HepG2 (cell line): ENCODE measurements around the gene CACNG5. TPM values are rescaled to one million over a fixed set of nuclear protein-coding genes. Genes with fewer than 3 reads are reported as not detected.

Experiments used
- ATAC-seq: fragments of 200-7000 bp; cut with Tn5 transposase; 3 replicates; pipeline ENCODE4 v1.9.1; 2020; ENCODE audit warnings: mild to moderate bottlenecking, moderate library complexity
- BruUV-seq: library from RNA; stranded (reverse); fragments of 400-500 nt; replicated peaks from 2 replicates; lab custom pipeline; 2021; lab: Mats Ljungman, UMichigan
- CTCF ChIA-PET: fragments of 300-600 bp; formaldehyde crosslinking; extraction: SDS; loops from one replicate; lab custom pipeline; 2021; ENCODE audit warnings: low total read pairs, inconsistent platforms, low intra/inter-chr PET ratio; lab: Yijun Ruan, JAX
- POLR2A ChIA-PET: fragments of 350-600 bp; sonication (Branson Sonifier 250); formaldehyde crosslinking; loops from one replicate; lab custom pipeline; 2020; ENCODE audit warnings: antibody characterized with exemption, inconsistent platforms; lab: Yijun Ruan, JAX
- DNase-seq: peaks from one replicate; pipeline ENCODE4 v3.0.0-alpha.2; 2015; ENCODE audit warnings: low spot score
- FAIRE-seq: peaks from 3 replicates; lab custom pipeline; 2011; peaks lifted over from hg19 to GRCh38; lab: Jason Lieb, UNC
- H2AFZ ChIP-seq: one replicate; pipeline ENCODE4 v1.6.1; 2011; ENCODE audit warnings: low read length, inconsistent platforms
- H3K27ac ChIP-seq: fragments of 300-600 bp; 3 replicates; pipeline ENCODE4 v1.8.0; 2011; ENCODE audit warnings: mixed run types, mild to moderate bottlenecking, mixed read lengths, low read length, inconsistent platforms; ENCODE audit not compliant: insufficient read depth; ENCODE audit errors: extremely low read length
- H3K27me3 ChIP-seq, 2 experiments: fragments of 200-600 bp in 1 of 2; 2 replicates in 1 of 2; 3 replicates in 1 of 2; pipeline versions ENCODE4 v1.6.0 to v1.8.0; 2011; ENCODE audit warnings: low read length in 2 of 2, mild to moderate bottlenecking in 2 of 2, moderate library complexity in 2 of 2, inconsistent platforms in 1 of 2; ENCODE audit not compliant: insufficient read depth in 2 of 2, control insufficient read depth in 1 of 2
- H3K36me3 ChIP-seq, 2 experiments: fragments of 200-600 bp in 1 of 2; replicated peaks in 1 of 2; 2 replicates in 1 of 2; 3 replicates in 1 of 2; pipeline versions ENCODE4 v1.5.1 to v1.8.0; 2011; ENCODE audit warnings: low read length in 2 of 2, inconsistent platforms in 1 of 2; ENCODE audit not compliant: insufficient read depth in 2 of 2, control insufficient read depth in 1 of 2
- H3K4me1 ChIP-seq: 2 replicates; pipeline ENCODE4 v1.5.1; 2012; ENCODE audit warnings: low read length, inconsistent platforms; ENCODE audit not compliant: insufficient read depth
- H3K4me2 ChIP-seq: 2 replicates; pipeline ENCODE4 v1.6.0; 2011; ENCODE audit warnings: low read depth, low read length, inconsistent platforms
- H3K4me3 ChIP-seq, 3 experiments: fragments of 200-600 bp in 1 of 3; sonication (generic), shearing (Covaris generic) in 1 of 3; replicated peaks in 1 of 3; 2 replicates each; pipeline ENCODE4 v1.5.1; 2011 to 2016; ENCODE audit warnings: low read length in 3 of 3, inconsistent platforms in 2 of 3, low read depth in 2 of 3, mild to moderate bottlenecking in 2 of 3, control low read depth in 1 of 3, mixed read lengths in 1 of 3; ENCODE audit not compliant: insufficient read depth in 1 of 3
- H3K79me2 ChIP-seq: one replicate; pipeline ENCODE4 v1.6.1; 2011; ENCODE audit warnings: low read length, inconsistent platforms; ENCODE audit not compliant: insufficient read depth
- H3K9ac ChIP-seq: 2 replicates; pipeline ENCODE4 v1.6.0; 2011; ENCODE audit warnings: mild to moderate bottlenecking, low read depth, low read length, inconsistent platforms; ENCODE audit not compliant: insufficient read depth
- H3K9me3 ChIP-seq: 2 replicates; pipeline ENCODE4 v1.5.1; 2012; ENCODE audit warnings: mild to moderate bottlenecking, low read length
- H4K20me1 ChIP-seq: 2 replicates; pipeline ENCODE4 v1.6.0; 2011; ENCODE audit warnings: inconsistent platforms, mild to moderate bottlenecking, low read length, moderate library complexity; ENCODE audit not compliant: insufficient read depth
- CBFB ChIP-seq: sonication (generic); formaldehyde crosslinking; IDR thresholded peaks from 2 replicates; pipeline ENCODE4 v1.4.0; 2020; ENCODE audit warnings: missing genetic modification reagents
- HMG20A ChIP-seq: IDR thresholded peaks from 2 replicates; pipeline ENCODE4 v1.6.1; 2016; ENCODE audit warnings: borderline replicate concordance
- SP5 ChIP-seq: IDR thresholded peaks from 2 replicates; pipeline ENCODE4 v1.6.1; 2016; ENCODE audit warnings: low read depth, borderline replicate concordance
- STAG1 ChIP-seq: sonication (generic); formaldehyde crosslinking; IDR thresholded peaks from 2 replicates; pipeline ENCODE4 v1.4.0; 2020; ENCODE audit warnings: missing genetic modification reagents
- WIZ ChIP-seq: sonication (generic); formaldehyde crosslinking; IDR thresholded peaks from 2 replicates; pipeline ENCODE4 v1.5.1; 2020; ENCODE audit warnings: mild to moderate bottlenecking, missing genetic modification reagents
- XBP1 ChIP-seq: sonication (generic); formaldehyde crosslinking; IDR thresholded peaks from 2 replicates; pipeline ENCODE4 v1.5.0; 2020; ENCODE audit warnings: missing genetic modification reagents
- ZNF572 ChIP-seq: sonication (generic); formaldehyde crosslinking; IDR thresholded peaks from 2 replicates; pipeline ENCODE4 v1.5.1; 2020; ENCODE audit warnings: mild to moderate bottlenecking, missing genetic modification reagents
- WGBS: methylation state at CpG from one replicate; pipeline ENCODE4 v1.1.6; 2017; ENCODE audit warnings: low lambda C conversion rate; 5-methylcytosine and 5-hydroxymethylcytosine counted together
- in situ Hi-C: cut with HindIII; loops from 2 replicates; pipeline ENCODE4 v1.10.0; 2017; ENCODE audit warnings: low pct_unique_long_range_greater_than_20kb; ENCODE audit not compliant: extremely low pct_ligation_motif_present
- intact Hi-C: fragments of 100-400 bp; cut with micrococcal nuclease; formaldehyde crosslinking; loops from one replicate; pipeline ENCODE4 v1.10.0; 2022; ENCODE audit not compliant: unreplicated experiment
- polyA plus RNA-seq, 8 experiments: library from polyadenylated mRNA; depleted of rRNA in 3 of 8; stranded (reverse) in 7 of 8; unstranded in 1 of 8; fragments of >200 nt; fragmentation: Illumina TruSeq in 4 of 8; extraction: Trizol in 4 of 8; gene quantifications; 2 replicates each; pipeline versions ENCODE4 v1.2.1 to v1.2.3, GENCODE V29; 2011 to 2016; ENCODE audit warnings: low read depth in 4 of 8, missing spikeins in 1 of 8, mixed read lengths in 1 of 8; ENCODE audit not compliant: insufficient read depth in 1 of 8
- total RNA-seq, 5 experiments: library from RNA; depleted of rRNA; stranded (reverse); fragments of >200 nt; fragmentation: Illumina TruSeq; extraction: Trizol; gene quantifications; 2 replicates each; pipeline ENCODE4 v1.2.3, GENCODE V29; 2016; ENCODE audit warnings: low read depth in 1 of 5
- TF ChIP-seq, protein P1 (sequence below): fragments of 450-650 bp; IDR thresholded peaks from 2 replicates; pipeline ENCODE4 v1.6.1; 2017; ENCODE audit warnings: mild to moderate bottlenecking
- TF ChIP-seq, protein P2 (sequence below): sonication (generic); formaldehyde crosslinking; IDR thresholded peaks from 2 replicates; pipeline ENCODE4 v1.5.0; 2020; ENCODE audit warnings: mild to moderate bottlenecking, missing genetic modification reagents
- TF ChIP-seq, protein P3 (sequence below): sonication (generic); formaldehyde crosslinking; IDR thresholded peaks from 2 replicates; pipeline ENCODE4 v1.5.0; 2020; ENCODE audit warnings: mild to moderate bottlenecking, missing genetic modification reagents

The CACNG5 gene
- total and polyA plus RNA-seq, 2 of the 13 experiments (the other 11 are each of a cell fraction or from before 2014, with no cell fraction given): not detected

DNA sequence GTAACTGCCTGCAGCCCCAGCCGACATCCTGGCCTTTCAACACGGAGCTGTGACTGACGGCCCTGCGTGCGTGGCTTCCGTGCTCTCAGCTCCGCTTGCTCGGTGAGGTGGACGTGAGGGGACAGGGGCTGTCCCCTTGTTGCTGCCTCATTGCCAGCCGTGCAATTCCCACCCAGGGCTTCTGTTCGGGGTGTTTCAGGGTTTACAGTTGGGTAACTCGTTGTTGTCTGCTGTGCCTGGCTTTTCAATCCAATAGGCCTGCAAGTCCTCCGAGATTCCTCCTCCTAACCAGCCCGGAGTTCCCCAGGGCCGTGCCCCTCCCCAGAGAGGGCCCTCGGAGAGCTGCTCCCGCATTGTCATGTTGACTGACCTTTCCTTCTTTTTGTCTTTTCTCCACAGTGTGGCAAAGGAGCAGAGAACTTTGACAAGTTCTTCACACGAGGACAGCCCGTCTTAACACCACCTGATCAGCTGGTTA lies 31.4 kb upstream of the CACNG5 start:
- FAIRE-seq: no peak

More for the DNA sequence above, 31.4 kb upstream of the CACNG5 start:
- no peak for DNase-seq
- intact Hi-C loops: no loop called here
- H3K4me3 ChIP-seq: no peak overlapping the region
- H3K4me2 ChIP-seq: no peak overlapping the region
- H3K27ac ChIP-seq: no peak overlapping the region
- no peaks in the 10 kb centered on the region for H3K9me3 ChIP-seq
- ChIA-PET CTCF (no interaction called here), POLR2A (no interaction called here)
- H3K9ac ChIP-seq: no peak overlapping the region
- H3K36me3 ChIP-seq: peaks cover 1 to 8% of the 10 kb centered on the region in 2 experiments; a peak in 1 of 5 replicates
- 98% methylated on average over 17 of the region's 19 CpGs for WGBS
- no peaks in the 10 kb centered on the region for H3K79me2 ChIP-seq
- in situ Hi-C loops: no loop called here
- no TSS peak for BruUV-seq
- H4K20me1 ChIP-seq: no peaks in the 10 kb centered on the region
- no peaks in the 10 kb centered on the region for H3K27me3 ChIP-seq
- ATAC-seq: no peak
- TF ChIP-seq, protein P1, sequence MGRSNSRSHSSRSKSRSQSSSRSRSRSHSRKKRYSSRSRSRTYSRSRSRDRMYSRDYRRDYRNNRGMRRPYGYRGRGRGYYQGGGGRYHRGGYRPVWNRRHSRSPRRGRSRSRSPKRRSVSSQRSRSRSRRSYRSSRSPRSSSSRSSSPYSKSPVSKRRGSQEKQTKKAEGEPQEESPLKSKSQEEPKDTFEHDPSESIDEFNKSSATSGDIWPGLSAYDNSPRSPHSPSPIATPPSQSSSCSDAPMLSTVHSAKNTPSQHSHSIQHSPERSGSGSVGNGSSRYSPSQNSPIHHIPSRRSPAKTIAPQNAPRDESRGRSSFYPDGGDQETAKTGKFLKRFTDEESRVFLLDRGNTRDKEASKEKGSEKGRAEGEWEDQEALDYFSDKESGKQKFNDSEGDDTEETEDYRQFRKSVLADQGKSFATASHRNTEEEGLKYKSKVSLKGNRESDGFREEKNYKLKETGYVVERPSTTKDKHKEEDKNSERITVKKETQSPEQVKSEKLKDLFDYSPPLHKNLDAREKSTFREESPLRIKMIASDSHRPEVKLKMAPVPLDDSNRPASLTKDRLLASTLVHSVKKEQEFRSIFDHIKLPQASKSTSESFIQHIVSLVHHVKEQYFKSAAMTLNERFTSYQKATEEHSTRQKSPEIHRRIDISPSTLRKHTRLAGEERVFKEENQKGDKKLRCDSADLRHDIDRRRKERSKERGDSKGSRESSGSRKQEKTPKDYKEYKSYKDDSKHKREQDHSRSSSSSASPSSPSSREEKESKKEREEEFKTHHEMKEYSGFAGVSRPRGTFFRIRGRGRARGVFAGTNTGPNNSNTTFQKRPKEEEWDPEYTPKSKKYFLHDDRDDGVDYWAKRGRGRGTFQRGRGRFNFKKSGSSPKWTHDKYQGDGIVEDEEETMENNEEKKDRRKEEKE: no peak
- no peak for TF ChIP-seq HMG20A (CRISPR knock-in tag)
- TF ChIP-seq, protein P2, sequence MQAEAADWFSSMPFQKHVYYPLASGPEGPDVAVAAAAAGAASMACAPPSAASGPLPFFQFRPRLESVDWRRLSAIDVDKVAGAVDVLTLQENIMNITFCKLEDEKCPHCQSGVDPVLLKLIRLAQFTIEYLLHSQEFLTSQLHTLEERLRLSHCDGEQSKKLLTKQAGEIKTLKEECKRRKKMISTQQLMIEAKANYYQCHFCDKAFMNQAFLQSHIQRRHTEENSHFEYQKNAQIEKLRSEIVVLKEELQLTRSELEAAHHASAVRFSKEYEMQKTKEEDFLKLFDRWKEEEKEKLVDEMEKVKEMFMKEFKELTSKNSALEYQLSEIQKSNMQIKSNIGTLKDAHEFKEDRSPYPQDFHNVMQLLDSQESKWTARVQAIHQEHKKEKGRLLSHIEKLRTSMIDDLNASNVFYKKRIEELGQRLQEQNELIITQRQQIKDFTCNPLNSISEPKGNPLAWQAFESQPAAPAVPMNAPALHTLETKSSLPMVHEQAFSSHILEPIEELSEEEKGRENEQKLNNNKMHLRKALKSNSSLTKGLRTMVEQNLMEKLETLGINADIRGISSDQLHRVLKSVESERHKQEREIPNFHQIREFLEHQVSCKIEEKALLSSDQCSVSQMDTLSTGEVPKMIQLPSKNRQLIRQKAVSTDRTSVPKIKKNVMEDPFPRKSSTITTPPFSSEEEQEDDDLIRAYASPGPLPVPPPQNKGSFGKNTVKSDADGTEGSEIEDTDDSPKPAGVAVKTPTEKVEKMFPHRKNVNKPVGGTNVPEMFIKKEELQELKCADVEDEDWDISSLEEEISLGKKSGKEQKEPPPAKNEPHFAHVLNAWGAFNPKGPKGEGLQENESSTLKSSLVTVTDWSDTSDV (CRISPR knock-in tag): no peak
- no peak for TF ChIP-seq CBFB (CRISPR knock-in tag)
- TF ChIP-seq ZNF572: no peak
- no peak for TF ChIP-seq WIZ (CRISPR knock-in tag)
- no peak for TF ChIP-seq XBP1
- TF ChIP-seq, protein P3, sequence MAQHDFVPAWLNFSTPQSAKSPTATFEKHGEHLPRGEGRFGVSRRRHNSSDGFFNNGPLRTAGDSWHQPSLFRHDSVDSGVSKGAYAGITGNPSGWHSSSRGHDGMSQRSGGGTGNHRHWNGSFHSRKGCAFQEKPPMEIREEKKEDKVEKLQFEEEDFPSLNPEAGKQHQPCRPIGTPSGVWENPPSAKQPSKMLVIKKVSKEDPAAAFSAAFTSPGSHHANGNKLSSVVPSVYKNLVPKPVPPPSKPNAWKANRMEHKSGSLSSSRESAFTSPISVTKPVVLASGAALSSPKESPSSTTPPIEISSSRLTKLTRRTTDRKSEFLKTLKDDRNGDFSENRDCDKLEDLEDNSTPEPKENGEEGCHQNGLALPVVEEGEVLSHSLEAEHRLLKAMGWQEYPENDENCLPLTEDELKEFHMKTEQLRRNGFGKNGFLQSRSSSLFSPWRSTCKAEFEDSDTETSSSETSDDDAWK (CRISPR knock-in tag): no peak
- TF ChIP-seq STAG1: no peak
- no peak for TF ChIP-seq SP5
- H2AFZ ChIP-seq: no peak overlapping the region
- H3K4me1 ChIP-seq: peaks cover 15% of the 10 kb centered on the region
